ENCODE measurements around the gene NT5C.

NT5C gene

GRCh38 chr17:75087182-75087557 lies 44.4 kb downstream of the NT5C start:
- Histone ChIP-seq H3K4me3 (ENCODE audit: low read depth, low read length) (peak overlapping the region; percentile 58), H3K27ac (no peak overlapping the region), H3K36me3 (replicated peaks) (no peaks in the 10 kb centered on the region), H3K27me3 (replicated peaks) (no peaks in the 10 kb centered on the region)
- TF ChIP-seq CTCF (IDR thresholded peaks at IDR 0.05; ENCODE audit: low read depth, low read length, missing control alignments) = no peak
- in situ Hi-C loops (cut with HindIII; ENCODE audit: low pct_ligation_motif_present, low sequenced_read_pairs) = no loop called here
- DNase-seq = no peak

- H3K27ac ChIP-seq = no peak overlapping the region
- DNase-seq = no peak
- no peak for TF ChIP-seq CTCF (IDR thresholded peaks at IDR 0.05; ENCODE audit: low read depth, low read length, missing control alignments)
- no peaks in the 10 kb centered on the region for H3K27me3 ChIP-seq (replicated peaks)
- H3K36me3 ChIP-seq (replicated peaks) = no peaks in the 10 kb centered on the region
- no peak overlapping the region for H3K4me3 ChIP-seq (ENCODE audit: low read depth, low read length)
- in situ Hi-C loops (cut with HindIII; ENCODE audit: low pct_ligation_motif_present, low sequenced_read_pairs) = no loop called here
Measured at GRCh38 chr17:75086496-75087181, 44.9 kb downstream of the NT5C start.

- no peaks in the 10 kb centered on the region for H3K27me3 ChIP-seq (replicated peaks)
- TF ChIP-seq CTCF (IDR thresholded peaks at IDR 0.05; ENCODE audit: low read depth, low read length, missing control alignments) = no peak
- H3K4me3 ChIP-seq (ENCODE audit: low read depth, low read length) = no peak overlapping the region
- no peak overlapping the region for H3K27ac ChIP-seq
- H3K36me3 ChIP-seq (replicated peaks) = no peaks in the 10 kb centered on the region
- in situ Hi-C loops (cut with HindIII; ENCODE audit: low pct_ligation_motif_present, low sequenced_read_pairs) = no loop called here
- peak; percentile 38 for DNase-seq
Measured at GRCh38 chr17:75084039-75084660, 47.4 kb downstream of the NT5C start.

GRCh38 chr17:75082683-75083082 lies 48.9 kb downstream of the NT5C start:
- Histone ChIP-seq H3K27me3 (replicated peaks) (no peaks in the 10 kb centered on the region), H3K36me3 (replicated peaks) (no peaks in the 10 kb centered on the region), H3K4me3 (ENCODE audit: low read depth, low read length) (no peak overlapping the region), H3K27ac (no peak overlapping the region)
- no peak for DNase-seq
- TF ChIP-seq CTCF (IDR thresholded peaks at IDR 0.05; ENCODE audit: low read depth, low read length, missing control alignments) = no peak
- in situ Hi-C loops (cut with HindIII; ENCODE audit: low pct_ligation_motif_present, low sequenced_read_pairs) = no loop called here

- in situ Hi-C loops (cut with HindIII; ENCODE audit: low pct_ligation_motif_present, low sequenced_read_pairs) = no loop called here
- TF ChIP-seq CTCF (IDR thresholded peaks at IDR 0.05; ENCODE audit: low read depth, low read length, missing control alignments) = no peak
- Histone ChIP-seq H3K27ac (no peak overlapping the region), H3K27me3 (replicated peaks) (no peaks in the 10 kb centered on the region), H3K36me3 (replicated peaks) (no peaks in the 10 kb centered on the region), H3K4me3 (ENCODE audit: low read depth, low read length) (no peak overlapping the region)
- no peak for DNase-seq
Measured at GRCh38 chr17:75081611-75082540, 49.7 kb downstream of the NT5C start.
